HG03342 (cell line): ENCODE results near the gene GASK1A.

Source experiments
- ATAC-seq: cut with Tn5 transposase; IDR thresholded peaks from one replicate; pipeline ENCODE4 v1.9.1; 2021; ENCODE audit warnings: mild to moderate bottlenecking, moderate library complexity; ENCODE audit not compliant: unreplicated experiment

The GASK1A gene

GRCh38 chr3:43013256-43013655 is 34.1 kb downstream of the GASK1A start:
- ATAC-seq, result no peak

GRCh38 chr3:43013743-43014155 is 34.6 kb downstream of the GASK1A start:
- ATAC-seq, result no peak

GRCh38 chr3:43014241-43014640 is 35.1 kb downstream of the GASK1A start:
- ATAC-seq, result no peak

GRCh38 chr3:43014956-43015355 is 35.8 kb downstream of the GASK1A start:
- no peak for ATAC-seq

- no peak for ATAC-seq
These were observed 36.5 kb downstream of the GASK1A start for GRCh38 chr3:43015572-43015971.

- ATAC-seq, result no peak
These were observed 37.1 kb downstream of the GASK1A start for GRCh38 chr3:43015991-43016865.

GRCh38 chr3:43017004-43017403 is 37.9 kb downstream of the GASK1A start:
- no peak for ATAC-seq

- ATAC-seq, result no peak
These were observed 38.6 kb downstream of the GASK1A start for GRCh38 chr3:43017593-43018195.

GRCh38 chr3:43018246-43018645 is 39.1 kb downstream of the GASK1A start:
- ATAC-seq, result no peak

- no peak for ATAC-seq
These were observed 40.1 kb downstream of the GASK1A start for GRCh38 chr3:43019006-43019809.

GRCh38 chr3:43019826-43020225 is 40.7 kb downstream of the GASK1A start:
- no peak for ATAC-seq

- no peak for ATAC-seq
These were observed 42.1 kb downstream of the GASK1A start for GRCh38 chr3:43021186-43021585.

GRCh38 chr3:43022121-43022520 is 43.0 kb downstream of the GASK1A start:
- ATAC-seq, result no peak

GRCh38 chr3:43023066-43023465 is 44.0 kb downstream of the GASK1A start:
- ATAC-seq, result no peak

GRCh38 chr3:43023746-43024145 is 44.6 kb downstream of the GASK1A start:
- ATAC-seq, result no peak

GRCh38 chr3:43024181-43024885 is 45.2 kb downstream of the GASK1A start:
- no peak for ATAC-seq

GRCh38 chr3:43025423-43025822 is 46.3 kb downstream of the GASK1A start:
- no peak for ATAC-seq

- ATAC-seq, result no peak
These were observed 48.9 kb downstream of the GASK1A start for GRCh38 chr3:43028001-43028400.

GRCh38 chr3:43028678-43029490 is 49.8 kb downstream of the GASK1A start:
- no peak for ATAC-seq
